Astrocyte (in vitro differentiated cells and primary cell): Measurements from ENCODE around the gene DCDC1. TPM values are rescaled to one million over a fixed set of nuclear protein-coding genes. Genes with fewer than 3 reads are reported as not detected.

Experiments
- DNase-seq: peaks from one replicate; pipeline ENCODE4 v3.0.0-alpha.2; 2010; ENCODE audit warnings: low read depth
- FAIRE-seq: peaks from 2 replicates; lab custom pipeline; 2011; peaks lifted over from hg19 to GRCh38; lab: Jason Lieb, UNC
- H2AFZ ChIP-seq: 2 replicates; pipeline ENCODE4 v1.6.0; 2012; ENCODE audit warnings: low read depth, low read length, inconsistent platforms
- H3K27ac ChIP-seq: 2 replicates; pipeline ENCODE4 v1.5.1; 2011; ENCODE audit warnings: low read depth, low read length, inconsistent platforms
- H3K27me3 ChIP-seq: 2 replicates; pipeline ENCODE4 v1.6.0; 2011; ENCODE audit warnings: low read length, inconsistent platforms; ENCODE audit not compliant: insufficient read depth
- H3K36me3 ChIP-seq: 2 replicates; pipeline ENCODE4 v1.5.1; 2011; ENCODE audit warnings: low read length, inconsistent platforms; ENCODE audit not compliant: insufficient read depth
- H3K4me1 ChIP-seq: 2 replicates; pipeline ENCODE4 v1.5.1; 2011; ENCODE audit warnings: low read length, inconsistent platforms; ENCODE audit not compliant: insufficient read depth
- H3K4me2 ChIP-seq: 2 replicates; pipeline ENCODE4 v1.6.0; 2012; ENCODE audit warnings: low read length, inconsistent platforms
- H3K4me3 ChIP-seq: 2 replicates; pipeline ENCODE4 v1.5.1; 2011; ENCODE audit warnings: low read depth, mild to moderate bottlenecking, low read length, inconsistent platforms; ENCODE audit not compliant: insufficient read depth
- H3K79me2 ChIP-seq: 2 replicates; pipeline ENCODE4 v1.6.0; 2012; ENCODE audit warnings: mild to moderate bottlenecking, low read length, inconsistent platforms; ENCODE audit not compliant: insufficient read depth
- H3K9ac ChIP-seq: 2 replicates; pipeline ENCODE4 v1.6.0; 2012; ENCODE audit warnings: mild to moderate bottlenecking, low read length, inconsistent platforms
- H3K9me3 ChIP-seq: 2 replicates; pipeline ENCODE4 v1.5.1; 2012; ENCODE audit warnings: low read depth, mild to moderate bottlenecking, low read length, inconsistent platforms; ENCODE audit not compliant: insufficient read depth
- H4K20me1 ChIP-seq: 2 replicates; pipeline ENCODE4 v1.6.0; 2012; ENCODE audit warnings: low read length, inconsistent platforms; ENCODE audit not compliant: insufficient read depth
- H3K27ac Mint-ChIP-seq: one replicate; pipeline ENCODE4 v1.8.0; 2021; ENCODE audit warnings: mild to moderate bottlenecking, mixed read lengths; ENCODE audit not compliant: unreplicated experiment
- H3K27me3 Mint-ChIP-seq: one replicate; pipeline ENCODE4 v1.8.0; 2021; ENCODE audit warnings: low read depth, mixed read lengths; ENCODE audit not compliant: unreplicated experiment
- H3K36me3 Mint-ChIP-seq: one replicate; pipeline ENCODE4 v1.8.0; 2021; ENCODE audit warnings: low read depth, mixed read lengths; ENCODE audit not compliant: unreplicated experiment
- H3K4me1 Mint-ChIP-seq: one replicate; pipeline ENCODE4 v1.8.0; 2021; ENCODE audit warnings: low read depth, mixed read lengths; ENCODE audit not compliant: unreplicated experiment
- H3K4me3 Mint-ChIP-seq: one replicate; pipeline ENCODE4 v1.8.0; 2021; ENCODE audit warnings: mild to moderate bottlenecking, moderate library complexity, mixed read lengths; ENCODE audit not compliant: unreplicated experiment
- H3K9me3 Mint-ChIP-seq: one replicate; pipeline ENCODE4 v1.8.0; 2021; ENCODE audit warnings: mild to moderate bottlenecking, mixed read lengths; ENCODE audit not compliant: unreplicated experiment
- EZH2 ChIP-seq: IDR thresholded peaks from 2 replicates; pipeline ENCODE4 v1.6.1; 2012; ENCODE audit warnings: mild to moderate bottlenecking, low read length, inconsistent platforms; ENCODE audit not compliant: insufficient read depth
- total RNA-seq: library from RNA; stranded (reverse); gene quantifications from 2 replicates; pipeline ENCODE4 v1.2.1, GENCODE V29; 2021
- TF ChIP-seq, protein P1 (sequence below): IDR thresholded peaks from 2 replicates; pipeline ENCODE4 v1.5.1; 2011; ENCODE audit warnings: low read depth, mild to moderate bottlenecking, inconsistent platforms, low read length, moderate library complexity; ENCODE audit not compliant: insufficient read depth

DCDC1 gene
- total RNA-seq, 1 donor from 2014 or later: 1.4 TPM

DNA sequence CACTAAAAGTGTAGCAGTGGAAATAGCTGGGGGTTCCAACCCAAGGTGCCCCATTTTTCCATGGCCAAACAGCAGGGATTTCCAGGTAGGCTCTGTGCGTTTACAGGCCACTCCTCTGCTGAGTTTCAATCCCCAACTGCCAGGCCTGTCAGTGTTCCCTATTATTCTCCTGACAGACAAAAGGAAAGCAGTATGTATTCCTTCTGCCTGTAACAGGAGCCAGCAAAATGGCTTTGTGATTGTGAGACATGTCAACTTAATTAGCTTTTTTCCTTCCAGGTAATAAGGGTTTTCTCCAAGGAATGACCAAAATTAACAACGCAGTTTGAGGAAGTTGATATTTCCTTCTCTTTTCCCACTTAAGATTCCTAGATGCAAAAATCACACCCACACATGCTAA, 506.3 kb downstream of the DCDC1 start:
- Histone ChIP-seq H3K9ac (no peak overlapping the region), H3K36me3 (no peaks in the 10 kb centered on the region), H3K4me2 (no peak overlapping the region), H3K4me3 (no peak overlapping the region), H3K4me1 (no peaks in the 10 kb centered on the region), H3K27me3 (no peaks in the 10 kb centered on the region), H4K20me1 (no peaks in the 10 kb centered on the region), H3K27ac (no peak overlapping the region), H3K79me2 (no peaks in the 10 kb centered on the region), H3K9me3 (no peaks in the 10 kb centered on the region), H2AFZ (no peak overlapping the region)
- no peak for DNase-seq
- Mint-ChIP-seq H3K4me3 (no peak overlapping the region), H3K9me3 (no peaks in the 10 kb centered on the region), H3K27me3 (peaks cover 4% of the 10 kb centered on the region), H3K4me1 (no peaks in the 10 kb centered on the region), H3K27ac (no peak overlapping the region), H3K36me3 (no peaks in the 10 kb centered on the region)
- TF ChIP-seq, protein P1, sequence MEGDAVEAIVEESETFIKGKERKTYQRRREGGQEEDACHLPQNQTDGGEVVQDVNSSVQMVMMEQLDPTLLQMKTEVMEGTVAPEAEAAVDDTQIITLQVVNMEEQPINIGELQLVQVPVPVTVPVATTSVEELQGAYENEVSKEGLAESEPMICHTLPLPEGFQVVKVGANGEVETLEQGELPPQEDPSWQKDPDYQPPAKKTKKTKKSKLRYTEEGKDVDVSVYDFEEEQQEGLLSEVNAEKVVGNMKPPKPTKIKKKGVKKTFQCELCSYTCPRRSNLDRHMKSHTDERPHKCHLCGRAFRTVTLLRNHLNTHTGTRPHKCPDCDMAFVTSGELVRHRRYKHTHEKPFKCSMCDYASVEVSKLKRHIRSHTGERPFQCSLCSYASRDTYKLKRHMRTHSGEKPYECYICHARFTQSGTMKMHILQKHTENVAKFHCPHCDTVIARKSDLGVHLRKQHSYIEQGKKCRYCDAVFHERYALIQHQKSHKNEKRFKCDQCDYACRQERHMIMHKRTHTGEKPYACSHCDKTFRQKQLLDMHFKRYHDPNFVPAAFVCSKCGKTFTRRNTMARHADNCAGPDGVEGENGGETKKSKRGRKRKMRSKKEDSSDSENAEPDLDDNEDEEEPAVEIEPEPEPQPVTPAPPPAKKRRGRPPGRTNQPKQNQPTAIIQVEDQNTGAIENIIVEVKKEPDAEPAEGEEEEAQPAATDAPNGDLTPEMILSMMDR: no peak
- TF ChIP-seq EZH2: no peak
- no peak for FAIRE-seq

- Mint-ChIP-seq H3K4me1 (no peaks in the 10 kb centered on the region), H3K9me3 (no peaks in the 10 kb centered on the region), H3K36me3 (no peaks in the 10 kb centered on the region), H3K27ac (no peak overlapping the region), H3K27me3 (peaks cover 4% of the 10 kb centered on the region), H3K4me3 (no peak overlapping the region)
- DNase-seq (no peak), FAIRE-seq (no peak)
- H3K79me2 ChIP-seq: no peaks in the 10 kb centered on the region
- H3K27me3 ChIP-seq: peaks cover 2% of the 10 kb centered on the region
- no peaks in the 10 kb centered on the region for H3K36me3 ChIP-seq
- TF ChIP-seq, protein P1: no peak
- TF ChIP-seq EZH2: no peak
- no peak overlapping the region for H3K9ac ChIP-seq
- no peaks in the 10 kb centered on the region for H3K4me1 ChIP-seq
- H3K4me3 ChIP-seq: no peak overlapping the region
- no peak overlapping the region for H2AFZ ChIP-seq
- no peaks in the 10 kb centered on the region for H3K9me3 ChIP-seq
- H4K20me1 ChIP-seq: no peaks in the 10 kb centered on the region
- H3K27ac ChIP-seq: no peak overlapping the region
- no peak overlapping the region for H3K4me2 ChIP-seq
These were observed 508.0 kb downstream of the DCDC1 start for GRCh38 chr11:30861531-30861930.

DNA sequence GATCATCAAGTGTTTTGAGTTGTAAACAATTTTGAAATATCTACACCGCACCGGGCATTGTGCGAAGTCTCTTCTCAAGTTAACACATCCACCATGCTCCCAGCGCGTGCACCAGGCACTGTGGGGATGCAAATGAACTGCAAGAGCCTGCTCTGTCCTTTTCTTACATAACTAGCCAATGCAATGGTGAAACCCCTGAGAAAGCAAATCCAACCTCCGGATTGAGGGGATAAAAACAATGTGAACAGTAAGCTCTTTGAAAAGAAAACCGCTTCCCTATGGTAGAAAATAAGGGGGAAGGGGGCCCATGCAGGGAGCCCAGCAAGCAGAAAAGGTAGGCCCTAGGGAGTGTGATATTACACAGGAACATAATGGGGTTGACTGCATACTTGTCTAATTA, 508.5 kb downstream of the DCDC1 start:
- peaks cover 2% of the 10 kb centered on the region for H3K27me3 ChIP-seq
- Mint-ChIP-seq H3K4me3 (no peak overlapping the region), H3K4me1 (no peaks in the 10 kb centered on the region), H3K27me3 (peaks cover 4% of the 10 kb centered on the region), H3K36me3 (no peaks in the 10 kb centered on the region), H3K27ac (no peak overlapping the region), H3K9me3 (no peaks in the 10 kb centered on the region)
- no peak overlapping the region for H3K4me3 ChIP-seq
- no peak for TF ChIP-seq EZH2
- TF ChIP-seq, protein P1: no peak
- no peak overlapping the region for H3K27ac ChIP-seq
- DNase-seq (no peak), FAIRE-seq (no peak)
- H4K20me1 ChIP-seq: no peaks in the 10 kb centered on the region
- H3K36me3 ChIP-seq: no peaks in the 10 kb centered on the region
- no peak overlapping the region for H3K4me2 ChIP-seq
- H3K9me3 ChIP-seq: no peaks in the 10 kb centered on the region
- H2AFZ ChIP-seq: no peak overlapping the region
- no peaks in the 10 kb centered on the region for H3K4me1 ChIP-seq
- no peaks in the 10 kb centered on the region for H3K79me2 ChIP-seq
- H3K9ac ChIP-seq: no peak overlapping the region
